ENCODE data around the gene SPRED2.

The SPRED2 gene

GRCh38 chr2:65366595-65367125 is 65.7 kb downstream of the SPRED2 start:
- no peak for DNase-seq (ENCODE audit: low spot score)

- DNase-seq (ENCODE audit: low spot score), result peak; percentile 54
Measured at GRCh38 chr2:65364986-65365733, 67.2 kb downstream of the SPRED2 start.

- no peak for DNase-seq (ENCODE audit: low spot score)
Measured at GRCh38 chr2:65363879-65364666, 68.3 kb downstream of the SPRED2 start.

- no peak for DNase-seq (ENCODE audit: low spot score)
Measured at GRCh38 chr2:65361623-65362022, 70.8 kb downstream of the SPRED2 start.

GRCh38 chr2:65360441-65360840 is 72.0 kb downstream of the SPRED2 start:
- DNase-seq (ENCODE audit: low spot score), result no peak

GRCh38 chr2:65358678-65359400 is 73.6 kb downstream of the SPRED2 start:
- DNase-seq (ENCODE audit: low spot score), result no peak

GRCh38 chr2:65357959-65358294 is 74.5 kb downstream of the SPRED2 start:
- no peak for DNase-seq (ENCODE audit: low spot score)

- DNase-seq (ENCODE audit: low spot score), result peak; percentile 24
Measured at GRCh38 chr2:65357095-65357958, 75.1 kb downstream of the SPRED2 start.

- DNase-seq (ENCODE audit: low spot score), result no peak
Measured at GRCh38 chr2:65355186-65355831, 77.1 kb downstream of the SPRED2 start.

GRCh38 chr2:65354773-65355172 is 77.6 kb downstream of the SPRED2 start:
- no peak for DNase-seq (ENCODE audit: low spot score)

- DNase-seq (ENCODE audit: low spot score), result no peak
Measured at GRCh38 chr2:65353927-65354326, 78.5 kb downstream of the SPRED2 start.

GRCh38 chr2:65353046-65353445 is 79.4 kb downstream of the SPRED2 start:
- DNase-seq (ENCODE audit: low spot score), result no peak

- no peak for DNase-seq (ENCODE audit: low spot score)
Measured at GRCh38 chr2:65351948-65352595, 80.3 kb downstream of the SPRED2 start.

- no peak for DNase-seq (ENCODE audit: low spot score)
Measured at GRCh38 chr2:65351234-65351947, 81.0 kb downstream of the SPRED2 start.

GRCh38 chr2:65350651-65351056 is 81.7 kb downstream of the SPRED2 start:
- no peak for DNase-seq (ENCODE audit: low spot score)

GRCh38 chr2:65349863-65350262 is 82.5 kb downstream of the SPRED2 start:
- no peak for DNase-seq (ENCODE audit: low spot score)

GRCh38 chr2:65347913-65348312 is 84.5 kb downstream of the SPRED2 start:
- DNase-seq (ENCODE audit: low spot score), result no peak

GRCh38 chr2:65345631-65346030 is 86.8 kb downstream of the SPRED2 start:
- DNase-seq (ENCODE audit: low spot score), result no peak

GRCh38 chr2:65344689-65345088 is 87.7 kb downstream of the SPRED2 start:
- DNase-seq (ENCODE audit: low spot score), result no peak

GRCh38 chr2:65344182-65344581 is 88.2 kb downstream of the SPRED2 start:
- no peak for DNase-seq (ENCODE audit: low spot score)

Data from germinal center (tissue), 1 donor.